Dedifferentiated amniotic fluid mesenchymal stem cell (primary cell): ENCODE results near the gene MYL5.
"Not testable (repeated sequence)": the region's sequence is repeated elsewhere in the genome, so short reads cannot be mapped to it uniquely, and the experiment has no call there.

Experiments
- DNase-seq: peaks from one replicate; pipeline ENCODE4 v3.0.0-alpha.2; 2016; ENCODE audit errors: extremely low spot score

Gene MYL5

DNA sequence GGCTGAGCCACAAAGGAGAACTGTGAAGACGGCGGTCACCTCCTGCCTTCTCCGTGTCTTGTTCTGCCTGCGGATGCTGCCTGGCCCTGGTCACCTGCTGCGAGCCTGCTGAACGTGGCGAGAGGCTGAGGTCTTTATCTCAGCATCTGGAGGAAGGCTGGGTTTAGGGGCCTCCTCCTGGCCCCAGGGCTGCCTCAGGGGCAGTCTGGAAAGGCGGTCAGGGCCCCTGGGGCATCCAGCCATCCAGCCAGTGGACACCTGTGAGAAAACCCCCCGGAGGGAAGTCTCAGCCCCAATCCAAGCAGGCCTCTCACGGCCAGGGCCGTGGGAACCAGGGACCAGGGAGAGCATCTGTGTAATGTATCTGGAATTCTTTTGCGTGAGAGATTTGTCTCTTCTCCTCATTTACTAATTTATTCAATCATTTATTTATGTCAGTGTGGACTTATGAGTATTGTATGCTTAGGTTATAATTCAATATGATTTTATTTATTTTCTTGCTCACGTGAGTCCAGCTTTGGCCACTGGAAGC is 37.6 kb upstream of the MYL5 start:
- DNase-seq = no peak

DNA sequence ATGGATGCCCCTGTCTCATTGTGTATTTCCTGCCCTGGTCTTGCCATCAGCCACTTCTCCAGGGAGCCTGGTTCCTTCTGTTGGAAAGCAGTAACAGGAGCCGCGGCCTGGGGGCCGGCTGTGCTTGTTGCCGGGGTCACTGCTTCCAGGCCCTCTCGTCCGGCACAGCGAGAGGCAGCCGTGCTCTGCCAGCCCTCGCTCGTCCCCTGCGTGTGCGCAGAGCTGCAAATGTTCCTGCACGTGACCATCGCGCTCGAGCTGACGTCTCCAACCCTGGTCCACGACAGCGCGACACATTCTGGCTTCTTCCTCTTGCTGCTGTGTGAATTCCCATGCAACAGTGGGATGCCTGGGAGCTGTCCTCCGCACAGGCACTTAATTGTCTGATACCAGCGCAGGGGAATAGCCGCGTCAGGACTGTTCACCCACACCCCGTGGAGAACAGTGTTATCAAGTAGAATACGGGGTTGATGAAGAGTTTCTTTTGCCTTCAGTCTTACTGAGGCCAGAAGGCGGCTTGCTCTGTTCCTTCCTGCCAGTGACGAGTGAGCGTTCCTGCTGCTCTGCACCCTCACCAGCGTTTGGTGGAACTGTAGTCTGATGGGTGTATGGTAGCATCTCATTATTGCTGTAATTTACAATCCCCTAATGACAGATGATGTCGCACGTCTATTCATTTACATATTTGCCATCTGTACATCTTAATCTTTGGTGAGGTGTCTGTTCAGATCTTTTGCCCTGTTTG is 36.6 kb upstream of the MYL5 start:
- no peak for DNase-seq

DNA sequence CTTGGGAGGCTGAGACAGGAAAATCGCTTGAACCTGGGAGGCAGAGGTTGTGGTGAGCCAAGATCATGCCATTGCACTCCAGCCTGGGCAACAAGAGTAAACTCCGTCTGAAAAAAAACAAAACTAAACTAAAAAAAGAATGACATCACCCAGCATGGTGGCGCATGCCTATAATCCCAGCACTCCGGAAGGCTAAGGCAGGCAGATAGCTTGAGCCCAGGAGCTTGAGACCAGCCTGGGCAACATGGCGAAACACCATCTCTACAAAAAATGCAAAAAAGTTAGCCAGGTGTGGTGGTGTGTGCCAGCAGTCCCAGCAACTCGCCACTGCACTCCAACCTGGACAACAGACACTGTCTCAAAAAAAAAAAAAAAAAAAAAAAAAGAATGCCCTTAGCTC is 32.0 kb upstream of the MYL5 start:
- not testable (repeated sequence) for DNase-seq

DNA sequence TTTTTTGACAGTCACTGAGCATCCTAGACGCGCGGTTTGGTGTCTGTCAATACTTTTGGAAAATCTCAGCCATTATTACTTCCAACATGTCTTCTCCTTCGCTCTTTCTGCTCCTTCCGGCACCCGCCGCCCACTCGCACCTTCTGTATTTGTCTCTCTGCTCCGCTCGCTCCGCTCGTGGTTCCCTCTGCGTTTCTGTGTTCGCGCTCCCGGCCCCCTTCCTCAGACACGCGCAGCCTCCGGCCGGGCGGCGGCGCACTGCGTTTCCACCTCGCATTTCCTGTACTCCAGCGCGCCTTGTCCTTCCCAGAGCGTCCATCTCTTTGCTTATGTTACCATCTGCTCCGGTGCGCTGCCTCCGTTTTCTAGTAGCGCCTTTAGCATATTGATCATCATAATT is 27.9 kb upstream of the MYL5 start:
- no peak for DNase-seq

DNA sequence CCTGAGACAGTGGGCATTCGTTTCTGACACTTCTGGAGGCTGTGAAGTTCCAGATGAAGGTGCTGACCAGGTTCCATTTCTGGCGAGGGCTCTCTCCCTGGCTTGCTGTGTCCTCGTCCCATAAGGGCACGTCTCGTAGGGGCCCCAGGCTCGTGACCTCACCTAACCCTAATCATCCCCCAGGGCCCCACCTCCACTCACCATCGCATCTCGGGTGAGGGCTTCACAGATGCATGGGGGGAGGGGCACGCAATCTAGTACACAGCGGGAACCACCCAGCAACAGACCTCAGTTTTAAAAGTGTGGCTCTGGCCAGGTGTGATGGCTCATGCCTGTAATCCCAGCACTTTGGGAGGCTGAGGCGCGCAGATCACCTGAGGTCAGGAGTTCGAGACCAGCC is 26.9 kb upstream of the MYL5 start:
- no peak for DNase-seq

DNA sequence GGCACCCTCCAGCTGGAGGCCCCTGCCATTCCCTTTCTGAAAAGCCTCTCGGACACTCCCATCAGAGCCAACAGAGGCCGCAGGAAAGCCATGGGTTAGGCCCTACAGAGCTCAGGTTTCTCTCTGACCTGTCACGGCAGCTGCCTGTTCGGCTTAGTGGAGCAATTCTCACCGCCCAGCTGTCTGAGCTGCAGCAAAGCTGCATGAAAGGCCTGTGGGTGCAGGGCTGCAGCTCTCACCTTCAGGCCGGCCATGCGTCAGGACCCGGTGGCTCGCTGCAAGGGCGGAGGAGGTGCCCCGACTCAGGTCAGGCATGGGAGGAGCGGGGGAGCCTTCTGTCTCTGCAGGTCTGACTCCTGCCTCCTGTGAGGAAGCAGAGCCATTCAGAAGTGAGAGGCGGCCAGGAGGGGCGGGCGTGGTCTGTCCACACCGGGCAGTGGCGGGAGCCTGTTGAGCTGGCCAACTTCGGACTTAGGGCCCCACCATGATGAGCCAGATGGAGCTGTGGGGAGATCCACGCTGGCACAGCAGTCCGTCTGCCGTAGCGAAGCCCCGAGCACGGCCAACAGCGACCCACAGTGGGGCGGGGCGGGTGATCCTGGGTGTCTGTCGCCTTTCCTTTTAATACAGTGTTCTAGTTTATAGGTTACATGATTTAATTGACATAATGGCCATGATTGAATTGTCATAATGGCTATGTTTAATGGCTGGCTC is 25.6 kb upstream of the MYL5 start:
- DNase-seq = no peak

DNA sequence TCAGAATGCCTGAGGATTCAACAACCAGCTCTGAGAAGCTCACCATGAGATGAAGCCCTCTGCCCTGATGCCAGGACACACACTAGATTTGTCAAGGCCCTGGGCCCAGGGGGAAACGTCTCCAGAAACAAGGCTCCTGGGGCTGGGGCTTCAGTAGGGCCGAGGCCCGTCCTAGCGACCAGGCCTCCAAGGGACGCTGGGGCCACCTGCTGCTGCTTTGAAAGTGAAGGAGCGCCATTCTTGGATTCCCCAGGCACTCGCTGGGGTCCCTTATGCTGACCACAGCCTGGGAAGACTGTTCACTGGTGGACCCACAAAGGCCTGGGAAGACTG is 25.1 kb upstream of the MYL5 start:
- no peak for DNase-seq

DNA sequence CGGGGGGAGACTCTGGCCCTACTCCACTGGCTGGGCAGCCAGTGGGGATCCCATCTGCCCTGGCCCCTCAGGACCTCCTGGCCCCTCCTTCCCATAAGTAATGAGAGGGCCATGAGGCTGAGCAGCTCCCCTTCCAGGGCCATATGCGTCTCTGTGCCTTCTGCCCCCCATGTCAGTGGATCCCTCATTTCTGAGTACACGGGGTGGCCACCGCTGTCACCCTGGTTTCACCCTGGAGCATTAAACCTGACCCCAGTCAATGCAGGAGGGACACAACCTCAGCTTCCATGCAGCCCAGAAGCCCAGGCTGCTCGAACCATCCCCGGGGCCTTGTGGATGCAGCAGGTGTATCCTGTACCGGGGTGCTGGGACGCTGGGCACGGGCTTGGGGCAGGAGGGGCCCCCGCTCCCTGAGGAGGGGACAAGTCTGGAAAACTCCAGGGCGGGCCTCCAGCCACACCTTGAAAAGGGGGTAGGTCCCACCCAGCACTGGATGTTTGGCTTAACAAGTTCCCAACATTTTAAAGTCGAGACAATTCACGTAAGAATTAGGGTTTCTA is 24.5 kb upstream of the MYL5 start:
- no peak for DNase-seq

DNA sequence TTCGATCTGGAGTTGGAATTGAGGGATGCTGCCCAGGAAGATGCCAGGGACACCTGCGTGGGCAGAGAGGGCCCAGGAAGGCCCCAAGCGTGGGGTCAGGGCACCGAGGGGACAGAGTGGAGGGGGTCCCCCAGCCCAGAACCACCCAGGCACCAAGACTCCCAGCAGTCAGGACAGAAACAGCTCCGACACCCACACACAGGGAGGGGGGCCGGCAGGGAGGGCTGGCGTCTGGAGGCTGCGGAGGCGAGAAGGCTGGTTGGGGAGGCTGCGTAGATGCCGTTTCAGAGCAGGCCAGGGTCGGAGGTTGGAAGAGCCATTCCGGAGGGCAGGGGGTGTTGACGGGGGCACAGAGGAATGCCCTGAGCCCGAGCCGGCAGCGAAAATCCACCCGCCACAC is 23.9 kb upstream of the MYL5 start:
- no peak for DNase-seq

DNA sequence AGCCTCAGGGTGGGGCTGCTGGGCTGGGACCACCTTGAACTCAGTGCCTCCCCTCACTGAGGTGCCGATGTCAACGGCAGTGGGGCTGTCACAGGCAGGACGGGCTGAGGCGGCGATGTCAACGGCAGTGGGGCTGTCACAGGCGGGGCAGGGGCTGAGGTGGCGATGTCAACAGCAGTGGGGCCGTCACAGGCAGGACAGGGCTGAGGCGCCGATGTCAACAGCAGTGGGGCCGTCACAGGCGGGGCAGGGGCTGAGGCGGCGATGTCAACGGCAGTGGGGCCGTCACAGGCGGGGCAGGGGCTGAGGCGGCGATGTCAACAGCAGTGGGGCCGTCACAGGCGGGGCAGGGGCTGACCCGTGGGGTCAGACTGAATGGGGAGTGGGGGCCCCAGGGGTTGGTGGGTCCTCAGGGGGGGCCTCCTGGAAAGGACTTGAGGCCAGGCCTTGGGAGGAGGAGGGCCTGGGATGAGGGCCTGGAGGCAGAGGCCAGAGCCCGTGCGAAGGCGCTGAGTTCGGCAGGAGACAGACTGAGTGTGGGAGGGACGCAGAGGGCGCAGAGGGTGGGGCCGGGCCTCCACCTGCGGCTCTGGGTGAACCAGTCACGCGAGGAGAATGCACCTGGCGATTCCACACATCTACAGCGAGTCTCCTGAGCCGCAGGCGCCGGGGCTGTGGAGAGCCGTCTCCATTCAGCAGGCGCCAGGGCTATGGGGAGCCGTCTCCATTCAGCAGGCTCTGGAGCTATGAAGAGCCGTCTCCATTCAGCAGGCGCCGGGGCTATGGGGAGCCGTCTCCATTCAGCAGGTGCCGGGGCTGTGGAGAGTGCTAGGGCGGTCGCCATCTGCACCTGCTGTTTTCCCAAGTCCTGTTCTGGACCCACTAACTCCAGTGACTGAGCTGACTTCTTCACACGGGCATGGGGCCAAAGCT is 23.1 kb upstream of the MYL5 start:
- DNase-seq = no peak

DNA sequence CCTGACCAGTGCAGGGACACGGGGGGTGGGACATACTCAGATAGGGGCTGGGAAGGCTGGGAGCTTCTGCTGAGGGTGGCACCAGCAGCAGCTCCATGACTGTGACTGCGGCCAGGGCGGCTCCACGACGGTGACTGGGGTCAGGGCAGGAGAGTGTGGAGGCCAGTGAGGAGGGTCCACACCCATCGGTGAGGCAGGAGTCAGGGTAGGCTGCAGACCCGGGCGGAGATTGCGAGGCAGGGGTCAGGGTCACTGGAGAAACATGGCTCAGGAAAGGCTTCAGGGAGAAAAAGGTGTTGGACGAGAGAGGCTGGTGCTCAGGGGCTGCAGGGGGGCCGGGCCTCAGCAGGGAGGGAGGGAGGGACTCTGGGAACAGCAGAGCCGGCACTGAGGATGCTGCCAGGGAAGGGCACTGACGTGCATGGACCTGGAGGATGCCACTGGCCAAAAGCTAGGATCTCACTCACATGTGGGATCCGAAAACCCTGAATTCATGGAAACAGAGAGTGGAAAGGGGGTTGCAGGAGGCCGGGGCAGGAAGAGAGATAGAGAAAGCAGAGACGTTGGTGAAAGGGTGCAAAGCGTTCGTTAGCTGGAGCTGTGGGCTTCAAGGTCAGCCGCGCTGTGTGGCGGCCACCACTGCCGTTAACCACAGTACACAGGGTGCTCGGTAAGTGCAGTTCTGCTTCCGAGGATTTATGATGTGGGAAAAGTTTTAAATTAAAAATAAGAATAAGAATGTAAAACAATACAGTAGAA is 22.3 kb upstream of the MYL5 start:
- DNase-seq = no peak

DNA sequence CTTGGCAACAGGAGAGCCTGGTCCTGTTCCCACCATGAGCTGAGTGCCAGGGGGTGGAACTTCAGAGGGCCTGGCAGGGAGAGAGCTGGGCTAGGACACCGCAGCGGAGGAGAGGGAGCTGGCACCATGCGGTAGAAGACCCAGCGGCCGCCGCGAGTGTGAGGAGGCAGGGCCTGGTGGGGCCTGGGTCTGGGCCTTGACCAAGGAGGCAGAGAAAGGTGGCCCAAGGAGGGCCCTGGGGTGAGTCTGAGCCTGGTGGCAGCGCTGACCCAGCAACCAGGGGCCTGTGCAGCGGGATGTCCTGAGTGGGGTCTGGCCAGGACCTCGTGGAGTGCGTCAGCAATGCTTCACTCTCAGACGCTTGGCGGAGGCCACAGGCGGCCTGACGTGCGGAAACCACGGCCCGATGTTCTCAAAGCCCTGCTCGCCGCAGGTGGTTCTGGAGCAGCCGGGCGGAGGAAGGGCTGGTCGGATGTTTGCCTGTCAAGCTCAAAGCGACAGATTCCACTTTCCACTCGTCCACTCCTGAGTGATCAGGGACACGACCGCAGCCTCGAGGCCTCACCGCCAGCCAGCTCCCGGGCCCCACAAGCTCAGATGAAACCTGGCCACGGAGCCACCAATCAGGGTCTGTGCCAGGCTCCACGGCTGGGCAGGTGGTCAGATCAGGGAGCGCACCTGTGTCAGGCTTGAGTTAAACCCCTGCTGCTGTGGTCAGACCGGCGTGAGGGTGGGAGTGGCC is 21.1 kb upstream of the MYL5 start:
- DNase-seq = no peak

DNA sequence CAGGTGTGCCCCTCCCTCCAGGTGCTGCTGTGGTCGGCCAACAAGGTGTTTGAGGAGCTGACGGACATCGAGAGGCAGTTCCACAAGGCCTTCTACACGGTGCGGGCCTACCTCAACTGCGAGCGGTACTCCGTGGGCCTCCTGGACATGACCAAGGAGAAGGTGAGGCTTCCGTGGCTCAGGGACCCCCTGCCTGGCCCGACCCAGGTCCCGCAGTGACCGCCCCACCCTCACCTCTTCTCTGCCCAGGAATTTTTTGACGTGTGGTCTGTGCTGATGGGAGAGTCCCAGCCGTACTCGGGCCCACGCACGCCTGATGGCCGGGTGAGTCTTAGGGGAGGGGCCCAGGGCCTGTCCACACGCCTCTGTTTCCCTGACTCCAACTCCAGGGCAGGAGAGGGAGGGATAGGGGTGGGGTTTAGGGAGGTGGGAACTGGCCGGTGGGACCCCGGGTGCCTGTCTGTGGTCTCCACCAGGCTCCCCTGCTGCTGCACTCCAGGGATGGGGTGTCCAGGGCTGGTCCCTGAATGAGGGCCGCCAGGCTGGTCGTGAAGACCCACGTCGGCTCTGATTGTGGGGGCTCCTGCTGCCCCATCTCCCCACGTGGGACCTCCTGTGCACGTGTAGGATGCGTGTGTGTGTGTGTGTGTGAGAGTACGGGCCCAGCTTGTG is 20.4 kb upstream of the MYL5 start:
- no peak for DNase-seq

DNA sequence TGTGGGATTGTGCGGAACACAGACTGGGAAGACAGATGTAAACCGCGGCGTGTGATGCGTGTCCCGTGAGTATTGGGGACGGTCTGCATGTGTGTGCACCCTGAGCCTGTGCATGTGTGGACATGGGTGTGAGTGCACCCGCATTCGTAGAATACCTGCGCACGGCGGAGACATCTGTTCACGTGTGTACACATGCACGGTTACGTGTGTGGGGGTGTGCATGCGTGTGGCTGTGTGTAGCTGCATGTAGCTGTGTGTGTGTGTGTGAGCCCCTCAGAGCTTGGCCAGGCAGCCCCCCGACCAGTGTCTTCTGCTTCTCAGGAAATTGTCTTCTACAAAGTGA is 19.9 kb upstream of the MYL5 start:
- DNase-seq = no peak

DNA sequence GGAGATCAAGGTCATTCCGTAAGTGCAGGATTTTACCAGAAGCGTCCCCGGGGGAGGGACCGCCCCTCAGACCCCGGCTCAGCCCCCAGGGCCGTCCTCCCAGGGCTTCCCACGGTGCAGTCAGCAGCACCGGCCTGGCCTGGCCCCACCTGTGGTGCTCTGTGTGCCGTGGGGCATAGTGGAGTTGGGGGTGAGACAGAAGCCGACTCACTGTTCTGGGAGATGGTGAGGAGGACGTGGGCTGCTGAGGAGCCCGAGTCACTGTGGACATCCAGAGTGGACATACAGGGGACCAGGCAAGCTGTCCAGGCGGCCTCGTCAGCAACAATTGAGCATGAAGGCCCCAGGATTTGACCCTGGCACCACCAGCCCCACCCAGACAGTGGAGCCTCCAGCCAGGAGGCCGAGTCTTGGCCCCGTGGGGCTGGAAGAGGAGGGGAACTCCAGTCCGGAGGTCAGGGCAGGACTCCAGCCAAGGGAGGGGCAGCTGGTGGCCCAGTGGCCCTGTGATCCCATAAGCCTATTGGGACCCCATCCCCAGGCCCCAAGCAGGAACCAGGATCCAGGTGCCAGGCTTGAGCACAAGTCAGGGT is 19.4 kb upstream of the MYL5 start:
- no peak for DNase-seq

DNA sequence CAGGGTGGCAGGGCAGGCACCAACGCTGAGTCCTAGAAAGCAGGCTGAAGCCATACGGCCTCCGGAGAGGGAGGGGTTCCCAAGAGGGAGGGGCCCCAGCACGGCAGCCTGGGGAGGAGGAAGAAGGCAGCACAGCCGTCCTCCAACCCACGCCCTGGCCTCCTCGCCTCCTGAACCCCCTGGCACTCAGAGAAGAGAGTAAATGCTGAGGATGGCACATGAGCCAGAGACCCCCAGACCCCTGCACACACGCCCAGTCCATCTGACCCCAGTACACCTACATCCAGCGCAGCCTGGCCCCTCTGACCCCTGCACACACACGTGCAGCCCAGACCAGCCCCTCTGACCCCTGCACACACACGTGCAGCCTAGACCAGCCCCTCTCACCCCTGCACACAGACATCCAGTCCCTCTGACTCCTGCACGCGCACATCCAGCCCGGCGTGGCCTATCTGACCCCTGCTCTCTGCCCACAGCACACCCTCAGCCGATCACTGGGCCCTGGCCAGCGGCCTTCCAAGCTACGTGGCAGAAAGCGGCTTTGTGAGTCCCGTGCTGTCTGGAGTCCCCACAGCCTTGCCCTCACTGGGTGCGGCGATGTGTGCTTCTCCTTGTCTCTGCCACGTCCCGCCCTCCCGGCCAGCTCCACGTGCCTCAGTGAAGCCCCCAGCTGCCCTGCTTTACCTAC is 18.7 kb upstream of the MYL5 start:
- no peak for DNase-seq

DNA sequence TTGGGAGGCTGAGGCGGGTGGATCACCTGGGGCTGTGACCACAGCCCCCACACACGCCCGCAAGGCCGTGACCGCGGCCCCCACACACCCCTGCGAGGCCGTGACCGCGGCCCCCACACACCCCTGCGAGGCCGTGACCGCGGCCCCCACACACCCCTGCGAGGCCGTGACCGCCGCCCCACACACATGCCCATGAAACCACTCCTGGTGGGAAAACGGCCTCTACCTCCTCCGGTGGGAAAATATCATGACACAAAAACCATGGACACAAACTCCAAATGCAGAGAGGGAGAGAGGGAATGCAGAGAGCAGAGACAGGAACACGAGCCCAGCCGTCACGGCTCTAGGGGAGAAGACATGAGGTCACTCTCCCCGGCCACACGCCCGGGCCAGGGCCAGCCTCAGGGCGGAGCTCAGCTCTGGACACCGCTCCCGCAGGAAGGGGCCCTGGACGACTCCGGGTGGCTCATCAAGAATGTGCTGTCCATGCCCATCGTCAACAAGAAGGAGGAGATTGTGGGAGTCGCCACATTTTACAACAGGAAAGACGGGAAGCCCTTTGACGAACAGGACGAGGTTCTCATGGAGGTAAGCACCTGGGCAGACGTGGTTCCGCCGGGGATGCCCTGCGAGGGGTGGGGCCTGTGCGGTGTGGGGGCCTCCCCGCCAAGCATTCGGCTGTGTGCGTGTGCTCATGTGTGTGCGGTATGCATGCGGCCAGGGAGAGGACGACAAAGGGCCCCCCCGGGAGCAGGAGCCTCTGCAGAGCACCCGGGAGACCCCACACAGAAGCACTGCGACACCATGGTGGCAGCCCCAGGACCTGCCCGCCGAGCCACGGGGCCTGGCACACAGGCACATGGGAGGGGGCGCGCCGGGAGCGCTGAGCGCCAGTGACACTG is 17.7 kb upstream of the MYL5 start:
- no peak for DNase-seq

DNA sequence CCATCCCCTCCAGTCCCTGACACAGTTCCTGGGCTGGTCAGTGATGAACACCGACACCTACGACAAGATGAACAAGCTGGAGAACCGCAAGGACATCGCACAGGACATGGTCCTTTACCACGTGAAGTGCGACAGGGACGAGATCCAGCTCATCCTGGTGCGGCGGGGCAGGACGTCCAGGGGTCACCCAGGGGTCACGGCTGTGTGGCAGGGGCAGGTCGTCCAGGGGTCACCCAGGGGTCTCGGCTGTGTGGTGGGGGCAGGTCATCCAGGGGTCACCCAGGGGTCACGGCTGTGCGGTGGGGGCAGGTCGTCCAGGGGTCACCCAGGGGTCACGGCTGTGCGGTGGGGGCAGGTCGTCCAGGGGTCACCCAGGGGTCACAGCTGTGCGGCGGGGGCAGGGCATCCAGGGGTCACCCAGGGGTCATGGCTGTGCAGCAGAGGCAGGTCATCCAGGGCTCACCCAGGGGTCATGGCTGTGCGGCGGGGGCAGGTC is 17.0 kb upstream of the MYL5 start:
- no peak for DNase-seq
